Activated CD4-positive, alpha-beta T cell treated with anti-CD3 and anti-CD28 coated beads, Interleukin-2, amount 50 U/mL, for 48 hours (primary cell): Measurements from ENCODE around the gene MUC2.
"Not testable (repeated sequence)": the region's sequence is repeated elsewhere in the genome, so short reads cannot be mapped to it uniquely, and the experiment has no call there.

Experiments used
- DNase-seq, 2 experiments: peaks; one replicate each; pipeline ENCODE4 v3.0.0-alpha.2; 2020

Gene MUC2

GRCh38 chr11:1108246-1108900, 33.7 kb downstream of the MUC2 start:
- no peak for DNase-seq

- DNase-seq = no peak
Measured at GRCh38 chr11:1109101-1109917, 34.6 kb downstream of the MUC2 start.

GRCh38 chr11:1109918-1110705, 35.4 kb downstream of the MUC2 start:
- DNase-seq = no peak

- no peak for DNase-seq
Measured at GRCh38 chr11:1111545-1112212, 37.0 kb downstream of the MUC2 start.

GRCh38 chr11:1112351-1113191, 37.9 kb downstream of the MUC2 start:
- DNase-seq = no peak

- no peak for DNase-seq
Measured at GRCh38 chr11:1113405-1114201, 38.9 kb downstream of the MUC2 start.

- not testable (repeated sequence) for DNase-seq
Measured at GRCh38 chr11:1115292-1115691, 40.6 kb downstream of the MUC2 start.

- DNase-seq = no peak
Measured at GRCh38 chr11:1116104-1116503, 41.4 kb downstream of the MUC2 start.

GRCh38 chr11:1116666-1117390, 42.2 kb downstream of the MUC2 start:
- DNase-seq = no peak

- no peak for DNase-seq
Measured at GRCh38 chr11:1117992-1118391, 43.3 kb downstream of the MUC2 start.

GRCh38 chr11:1118755-1119603, 44.3 kb downstream of the MUC2 start:
- DNase-seq = no peak

GRCh38 chr11:1119604-1120146, 45.0 kb downstream of the MUC2 start:
- DNase-seq = no peak

- DNase-seq = no peak
Measured at GRCh38 chr11:1120532-1121330, 46.1 kb downstream of the MUC2 start.

- DNase-seq = no peak
Measured at GRCh38 chr11:1121331-1121812, 46.7 kb downstream of the MUC2 start.

GRCh38 chr11:1121813-1122663, 47.4 kb downstream of the MUC2 start:
- no peak for DNase-seq

GRCh38 chr11:1122664-1123002, 48.0 kb downstream of the MUC2 start:
- no peak for DNase-seq

GRCh38 chr11:1123970-1124369, 49.3 kb downstream of the MUC2 start:
- no peak for DNase-seq
